ENCODE measurements around the gene EDN2.

EDN2 gene

DNA sequence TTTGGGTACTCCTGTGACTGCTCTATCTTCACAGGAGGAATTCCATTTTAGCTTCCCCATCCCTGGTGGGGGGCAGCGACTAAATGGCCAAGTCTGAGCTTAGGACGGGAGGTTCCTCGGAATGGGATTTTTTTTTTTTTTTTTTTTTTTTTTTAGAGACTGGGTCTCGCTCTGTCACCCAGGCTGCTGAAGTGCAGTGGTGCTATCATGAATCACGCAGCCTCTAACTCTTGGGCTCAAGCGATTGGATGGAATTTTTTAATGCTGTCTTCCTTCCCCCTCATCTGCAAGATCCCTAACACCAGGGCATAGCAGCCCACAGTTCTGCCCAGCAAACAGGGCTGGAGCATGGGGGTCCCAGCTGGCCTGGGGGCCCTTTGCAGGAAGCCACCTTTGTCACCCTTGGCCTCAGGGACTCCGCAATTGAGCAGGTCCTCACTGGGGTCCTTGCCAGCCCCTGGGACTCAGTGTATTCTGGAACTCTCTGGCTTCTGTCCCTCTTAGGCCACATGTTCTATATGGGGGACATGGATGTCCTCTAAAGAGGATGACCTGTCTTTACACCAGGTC lies 13.1 kb upstream of the EDN2 start:
- no peak for DNase-seq

DNA sequence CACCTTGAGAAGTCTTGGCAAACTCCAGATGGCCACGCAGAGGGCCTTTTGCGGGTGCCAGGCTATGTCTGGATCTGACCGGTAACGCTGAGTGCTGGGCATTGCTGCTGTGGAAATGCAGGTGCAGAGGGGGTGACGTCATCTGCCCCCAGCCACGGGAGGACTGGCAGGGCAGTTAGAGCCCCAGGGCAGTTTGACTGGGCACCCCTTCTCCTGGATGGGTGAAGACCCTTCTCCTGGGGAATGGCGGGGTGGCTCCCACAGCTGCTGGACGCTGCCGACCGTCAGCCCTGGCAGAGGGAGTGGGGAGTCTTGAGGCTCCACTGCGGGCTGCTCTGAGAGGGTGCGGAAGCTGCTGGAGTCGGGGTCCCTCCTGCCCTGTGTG lies 12.6 kb upstream of the EDN2 start:
- DNase-seq: no peak

- no peak for DNase-seq
Measured at GRCh38 chr1:41496080-41497055, 11.9 kb upstream of the EDN2 start.

DNA sequence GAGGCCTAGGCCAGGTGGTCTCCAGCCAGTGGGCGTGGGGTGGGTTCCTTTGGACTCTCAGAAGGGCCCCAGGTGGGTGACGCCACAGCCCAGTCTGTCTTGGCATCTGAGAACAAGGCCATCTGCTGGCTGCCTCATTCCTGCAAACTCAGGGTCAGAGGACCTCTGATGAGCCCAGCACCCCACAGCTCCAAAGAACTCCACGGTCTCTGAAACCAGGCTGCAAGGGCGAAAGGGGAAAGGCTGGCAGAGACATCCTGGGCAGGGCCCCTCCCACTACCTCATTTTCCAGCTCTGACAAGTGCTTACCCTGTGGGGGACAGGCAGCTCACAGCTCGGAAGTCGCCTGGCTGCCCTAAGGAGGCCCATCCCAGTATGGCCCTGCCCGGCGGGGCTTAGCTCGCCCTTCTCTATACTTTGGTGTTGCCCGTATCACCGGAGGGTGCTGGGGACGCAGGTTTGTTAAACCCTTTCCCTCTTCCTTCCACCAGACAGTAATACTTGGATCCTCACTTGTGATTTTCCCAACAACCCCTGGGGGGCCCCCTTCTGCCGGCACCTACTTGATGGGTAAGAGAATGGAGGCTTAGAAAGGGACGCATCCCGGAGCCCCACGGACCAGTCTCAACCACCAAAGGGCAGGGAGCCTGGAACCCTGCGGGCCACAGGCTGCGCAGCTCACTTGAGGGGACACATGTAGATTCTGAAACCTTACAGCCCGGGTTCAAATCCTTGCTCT lies 10.9 kb upstream of the EDN2 start:
- DNase-seq: no peak

GRCh38 chr1:41494351-41495209 lies 10.1 kb upstream of the EDN2 start:
- DNase-seq: no peak

GRCh38 chr1:41493626-41494350 lies 9.3 kb upstream of the EDN2 start:
- DNase-seq: no peak

DNA sequence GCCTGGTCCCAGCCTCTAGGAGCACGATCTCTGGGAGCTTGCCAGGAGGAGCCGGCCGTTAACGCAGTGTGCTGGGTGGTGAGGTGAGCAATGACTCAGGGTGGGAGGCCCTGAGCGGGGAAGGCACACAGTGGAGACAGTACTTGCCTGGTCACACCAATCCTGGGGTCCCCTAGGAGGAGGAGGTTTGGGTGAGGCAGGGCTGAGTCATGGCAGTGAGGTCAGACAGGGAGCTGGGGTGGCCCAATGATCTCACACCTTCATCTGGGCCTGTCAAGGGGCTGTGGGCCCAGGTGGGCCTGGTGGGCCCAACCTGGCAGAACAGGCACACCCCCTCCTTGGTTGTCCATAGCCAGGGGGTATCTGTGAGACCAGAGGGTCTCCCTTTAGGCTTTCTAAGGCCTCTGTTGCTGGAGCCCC lies 8.6 kb upstream of the EDN2 start:
- no peak for DNase-seq

DNA sequence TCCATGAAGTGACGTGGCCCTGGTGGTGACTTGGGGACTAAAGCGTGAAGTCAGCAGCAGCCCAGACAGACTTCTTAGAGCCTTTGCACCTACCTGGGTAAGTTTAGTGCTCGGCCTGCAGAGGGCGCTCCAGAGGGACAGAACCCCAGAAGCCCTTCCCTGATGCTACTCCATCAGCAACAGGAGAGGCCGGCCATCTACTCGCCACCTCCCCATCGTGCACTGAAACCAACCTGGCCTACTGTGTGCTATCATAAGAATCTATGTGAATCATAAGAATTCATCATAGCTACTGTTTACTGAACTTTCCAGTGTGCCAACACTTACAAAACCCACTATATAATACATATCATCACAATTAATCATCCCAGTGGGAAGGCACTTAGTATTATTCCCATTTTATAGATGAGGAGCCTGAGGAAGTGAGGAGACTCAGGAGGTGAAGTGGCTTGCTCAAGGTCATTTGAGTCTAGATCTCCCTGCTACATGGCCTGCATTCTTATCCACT lies 7.9 kb upstream of the EDN2 start:
- DNase-seq: no peak

DNA sequence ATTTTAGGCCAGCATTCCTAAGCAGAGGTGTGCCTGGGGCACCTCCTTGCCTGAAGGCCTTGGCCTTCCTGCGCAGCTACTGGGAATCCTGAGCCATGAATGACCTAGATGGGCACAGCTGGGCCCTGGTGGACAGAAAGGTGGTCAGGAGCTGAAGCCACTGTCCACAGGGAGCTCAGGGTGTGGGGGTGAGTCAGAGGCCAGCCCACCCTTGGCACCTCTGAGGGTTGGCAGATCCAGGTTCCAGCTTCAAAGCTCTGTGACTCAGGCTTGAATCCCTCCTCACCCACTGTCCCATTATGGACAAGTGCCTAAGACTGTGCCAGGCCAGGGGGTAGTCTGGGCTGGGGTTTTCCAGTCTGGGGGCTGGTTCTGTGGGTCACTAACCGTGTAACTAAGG lies 6.4 kb upstream of the EDN2 start:
- DNase-seq: no peak

- DNase-seq: no peak
Measured at GRCh38 chr1:41489561-41489960, 5.1 kb upstream of the EDN2 start.

DNA sequence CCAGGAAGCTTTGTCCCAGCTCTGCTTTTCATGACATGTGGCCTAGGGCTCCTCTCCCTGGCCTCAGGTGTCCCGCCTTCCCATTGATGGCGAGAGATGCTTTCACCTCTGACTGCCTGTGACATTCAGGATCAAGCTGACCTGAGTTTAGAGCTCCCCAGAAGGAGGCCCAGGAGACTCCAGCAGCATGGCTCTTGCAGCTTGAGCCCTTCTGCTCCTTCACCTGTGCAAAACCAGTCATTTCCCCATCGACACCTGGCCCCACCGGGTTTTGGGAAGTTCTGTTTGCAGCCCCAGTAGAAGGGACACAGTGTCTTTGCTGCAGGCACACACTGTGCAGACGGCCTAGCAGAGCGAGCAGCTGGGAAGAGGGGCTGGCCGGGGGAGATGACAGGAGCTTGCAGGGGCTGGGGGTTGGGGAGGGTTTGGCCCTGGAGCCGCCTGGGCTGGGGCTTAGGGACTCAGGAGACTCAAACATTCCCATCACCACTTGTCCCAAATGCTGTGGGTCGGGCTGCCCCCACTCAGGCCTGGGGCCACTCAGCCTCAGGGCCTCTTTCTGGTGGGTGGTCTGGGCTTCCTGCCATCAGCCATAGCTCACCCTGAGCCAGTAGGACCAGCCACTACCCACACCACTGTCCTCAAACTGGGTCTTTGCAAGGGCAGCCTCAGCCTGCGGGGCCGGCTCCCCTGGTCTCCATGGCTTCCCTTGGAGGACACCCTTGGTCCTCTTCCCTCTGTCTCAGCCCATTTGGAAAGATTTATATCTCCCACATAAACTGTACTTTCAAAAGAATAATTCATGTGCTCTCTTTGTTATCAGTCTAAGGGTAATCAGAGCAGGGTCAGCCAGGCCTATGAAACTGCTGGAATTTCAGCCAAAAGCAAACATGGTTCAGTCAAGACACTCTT lies 3.8 kb upstream of the EDN2 start:
- no peak for DNase-seq

DNA sequence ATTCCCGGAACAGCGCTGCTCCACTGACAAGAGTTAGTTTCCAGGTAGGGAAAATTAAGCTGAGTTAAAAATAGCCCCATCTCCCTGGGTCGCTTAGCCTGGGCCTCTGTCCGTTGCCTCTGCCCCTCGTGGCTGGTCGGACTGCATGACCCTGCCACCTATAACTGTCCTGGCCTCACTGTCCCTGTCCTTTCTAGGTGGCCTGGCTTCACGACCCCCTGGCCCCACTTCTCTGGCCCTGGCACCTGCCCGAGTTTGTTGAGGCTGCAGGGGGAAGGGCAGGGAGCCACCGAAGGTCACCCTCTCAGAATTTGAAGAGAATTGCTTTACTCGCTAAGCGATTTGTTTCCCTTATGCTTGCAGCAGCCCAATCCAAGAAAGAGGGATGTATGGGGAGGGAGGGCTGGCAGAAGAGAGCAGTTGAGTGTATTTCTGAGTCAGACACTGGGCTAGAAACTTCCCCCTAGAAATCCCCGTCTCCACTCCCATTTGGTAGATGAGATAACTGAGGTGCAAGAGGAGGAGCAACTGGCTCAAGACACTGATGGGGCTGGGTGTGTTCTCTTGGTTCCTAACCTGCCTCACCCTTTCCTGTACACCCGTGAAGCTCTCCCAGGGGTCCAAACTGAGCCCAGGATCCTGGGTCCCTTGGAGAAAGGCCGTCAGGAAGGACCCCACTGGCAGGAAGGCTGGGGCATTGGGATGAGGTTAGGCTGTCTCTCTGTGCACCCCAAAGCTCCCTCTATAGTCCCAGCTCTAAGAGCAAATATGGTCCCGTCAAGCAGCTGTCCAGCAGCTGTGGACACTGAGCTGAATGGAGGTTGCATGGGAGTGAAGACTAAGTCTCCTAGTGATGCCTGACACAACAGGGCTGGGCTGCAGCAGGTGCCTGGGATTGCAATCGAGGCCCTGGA lies 2.9 kb upstream of the EDN2 start:
- DNase-seq: no peak

- DNase-seq: no peak
Measured at GRCh38 chr1:41486371-41487125, 2.1 kb upstream of the EDN2 start.

DNA sequence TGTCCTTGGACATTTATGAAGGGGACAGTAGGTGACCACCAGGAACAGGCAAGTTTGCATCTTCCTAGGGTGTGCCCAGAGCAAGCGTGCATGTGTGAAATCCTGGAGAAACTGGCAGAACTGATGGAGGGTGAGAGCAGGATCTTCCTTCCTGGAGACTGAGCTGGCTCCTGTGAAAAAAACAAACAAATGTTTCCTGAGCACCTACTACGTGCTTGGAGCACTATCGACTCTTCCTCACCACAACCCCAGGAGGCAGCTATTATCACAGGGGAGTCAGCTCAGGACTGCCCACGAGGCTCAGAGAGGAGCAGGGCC lies 1.5 kb upstream of the EDN2 start:
- DNase-seq: no peak

DNA sequence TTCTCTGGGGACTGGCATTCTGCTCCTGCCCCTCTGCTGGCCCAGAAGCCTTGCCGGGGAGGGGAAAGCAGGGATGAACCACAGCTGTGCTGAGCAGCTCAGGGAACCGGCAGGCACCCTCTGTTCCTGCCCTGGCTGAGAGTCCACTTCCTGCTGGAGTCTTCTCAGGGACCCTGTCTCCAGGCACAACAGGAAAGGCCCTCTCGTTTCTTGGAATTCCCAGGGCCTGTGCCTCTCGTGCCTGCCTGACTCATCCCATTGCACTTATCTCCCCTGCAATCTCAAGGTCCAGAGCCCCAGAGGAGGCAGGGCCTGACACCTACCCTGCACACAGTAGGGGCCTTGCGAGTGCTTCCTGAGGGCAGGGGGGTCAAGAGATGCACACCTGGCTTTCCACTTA lies 1.1 kb upstream of the EDN2 start:
- DNase-seq: no peak

DNA sequence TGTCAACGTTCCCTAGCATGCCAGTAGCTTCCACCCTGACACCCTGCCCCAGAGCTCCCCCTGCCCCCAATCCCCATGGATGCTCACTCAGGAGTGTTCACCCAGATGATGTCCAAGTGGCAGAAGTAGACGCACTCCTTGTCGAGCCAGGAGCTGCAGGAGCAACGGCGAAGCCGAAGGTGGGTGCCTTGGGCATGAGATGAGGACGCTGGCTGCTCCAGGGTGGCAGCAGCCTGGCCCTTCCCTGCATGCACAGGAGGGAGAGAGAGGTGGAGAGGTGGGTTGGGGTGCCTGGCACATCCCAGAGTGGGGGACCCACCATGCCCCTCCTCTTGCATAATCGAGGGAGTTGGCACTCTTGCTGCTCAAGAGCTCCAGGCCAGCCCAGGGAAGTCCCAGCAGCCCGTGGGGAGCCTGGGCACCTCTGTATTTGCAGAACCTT lies 502 bp downstream of the EDN2 start:
- DNase-seq: no peak

DNA sequence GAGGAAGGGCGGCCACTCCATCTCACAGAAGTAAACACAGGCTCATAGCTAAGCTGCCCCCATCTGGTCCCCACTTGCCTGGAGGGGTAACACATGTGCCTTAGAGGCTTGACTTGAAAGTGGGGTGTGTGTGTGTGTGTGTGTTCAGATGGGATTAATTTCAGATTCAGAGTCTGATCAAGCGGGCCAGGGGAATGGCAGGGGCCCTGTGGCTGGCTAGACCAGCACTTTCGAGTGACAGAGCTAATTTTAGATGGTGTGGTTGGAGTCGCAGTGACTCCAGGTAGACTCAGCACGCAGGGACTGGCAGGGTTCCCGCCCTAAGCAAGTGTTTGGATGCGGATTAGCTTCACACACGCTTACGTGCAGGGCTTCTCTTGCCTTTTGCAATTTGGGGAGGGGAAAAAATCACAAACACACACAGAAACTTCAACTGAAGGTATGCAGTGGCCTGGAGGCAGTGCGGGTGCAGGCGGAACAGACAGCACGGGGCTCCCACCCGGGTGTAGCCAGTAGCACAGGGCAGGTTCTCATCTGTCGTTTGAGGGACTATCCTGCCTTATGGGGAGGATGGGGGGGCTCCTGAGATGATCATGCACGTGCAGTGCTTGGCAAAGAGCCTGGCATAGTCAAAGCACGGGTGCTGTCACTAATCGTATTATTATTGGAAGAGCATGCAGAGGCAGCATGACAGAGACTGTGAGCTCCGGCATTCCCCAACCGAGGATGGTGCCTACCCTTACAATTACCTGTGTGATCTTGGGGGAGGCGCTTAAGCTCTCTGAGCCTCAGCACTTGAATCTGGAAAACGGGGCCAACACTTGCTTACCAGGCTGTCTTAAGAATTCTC lies 1.3 kb downstream of the EDN2 start:
- no peak for DNase-seq

All from CD4-positive, alpha-beta T cell treated with Interleukin-15 for 1 hour (primary cell).